Right lung (tissue), 5 donors: ENCODE results near the gene LARGE2. TPM values are rescaled to one million over a fixed set of nuclear protein-coding genes. Genes with fewer than 3 reads are reported as not detected.

ENCODE experiments used
- DNase-seq, 2 donors: peaks; one replicate each; pipeline ENCODE4 v3.0.0-alpha.2; 2013
- polyA plus RNA-seq, 5 donors: library from polyadenylated mRNA; unstranded; fragments of 120-200 nt; gene quantifications; one replicate each; pipeline versions ENCODE4 v1.2.1 to v1.2.3, GENCODE V29; 2013; ENCODE audit warnings: inconsistent platforms in 1 of 5, low replicate concordance in 1 of 5; ENCODE audit not compliant: insufficient read length in 5 of 5, insufficient read depth in 1 of 5

LARGE2 gene
- polyA plus RNA-seq, 5 donors: 11.4 to 18.1 (median 14.5) TPM

GRCh38 chr11:45927684-45928413 is 5.4 kb downstream of the LARGE2 start:
- no peak for DNase-seq

GRCh38 chr11:45928535-45929215 is 6.2 kb downstream of the LARGE2 start:
- DNase-seq: no peak

GRCh38 chr11:45929486-45930030 is 7.1 kb downstream of the LARGE2 start:
- DNase-seq: no peak

- no peak for DNase-seq
Observed at GRCh38 chr11:45930031-45930794, 7.8 kb downstream of the LARGE2 start.

- DNase-seq: no peak
Observed at GRCh38 chr11:45930951-45931570, 8.6 kb downstream of the LARGE2 start.

DNA sequence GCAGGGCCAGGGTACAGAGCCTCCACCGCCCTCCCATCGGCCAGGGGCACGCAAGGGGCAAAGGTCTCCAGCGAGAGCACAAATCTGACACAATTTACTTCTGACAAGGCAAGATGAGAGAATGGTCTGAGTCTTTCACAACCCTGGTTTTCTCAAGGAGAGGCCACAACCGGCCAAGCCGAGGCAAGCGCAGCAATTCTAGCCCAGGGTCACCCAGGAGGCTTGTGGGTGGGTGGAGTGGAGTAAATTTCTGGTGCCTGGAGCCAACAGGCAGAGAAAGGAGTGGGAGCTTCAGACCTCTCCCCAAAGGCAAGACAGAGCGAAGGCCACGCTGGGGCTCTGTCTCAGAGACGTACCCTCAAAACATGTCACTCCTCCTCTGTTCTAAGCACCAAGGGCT is 9.3 kb downstream of the LARGE2 start:
- no peak for DNase-seq

- no peak for DNase-seq
Observed at GRCh38 chr11:45932217-45932616, 9.8 kb downstream of the LARGE2 start.

- no peak for DNase-seq
Observed at GRCh38 chr11:45933131-45933831, 10.8 kb downstream of the LARGE2 start.

- no peak for DNase-seq
Observed at GRCh38 chr11:45933846-45934579, 11.6 kb downstream of the LARGE2 start.

DNA sequence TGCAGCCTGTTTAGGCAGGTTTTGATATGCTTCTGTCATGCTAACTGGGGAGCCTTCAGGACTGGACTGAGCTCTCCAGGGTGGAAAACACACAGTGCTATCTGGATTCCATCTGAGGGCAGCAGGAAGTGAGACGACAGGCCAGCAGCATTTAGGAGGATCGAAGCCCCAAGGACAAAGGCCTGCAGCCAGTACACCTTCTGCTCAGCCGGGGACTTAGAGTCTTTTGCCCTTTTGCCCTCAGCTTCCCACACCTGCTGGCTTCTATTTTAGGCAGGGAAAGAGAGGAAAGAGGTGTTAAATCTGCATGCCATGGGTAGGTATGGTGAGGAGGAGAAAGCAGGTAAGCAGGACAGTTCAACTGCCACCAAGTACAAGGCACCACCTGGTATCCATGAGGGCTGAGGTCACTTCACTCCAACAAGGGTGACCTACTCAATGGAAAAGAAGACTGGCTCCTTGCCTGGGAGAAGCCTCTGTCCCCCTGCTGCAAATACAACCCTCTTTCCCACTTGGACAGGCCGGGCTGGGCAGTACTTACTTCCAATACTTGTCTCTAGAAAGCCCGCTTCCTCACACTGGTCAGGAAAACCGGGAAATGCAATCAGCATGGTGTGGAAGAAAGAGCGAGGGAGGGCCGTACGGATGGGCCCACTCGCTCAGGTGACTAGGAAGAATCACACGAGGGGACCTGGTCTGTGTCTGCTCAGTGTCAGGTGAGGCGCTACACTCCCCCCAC is 12.3 kb downstream of the LARGE2 start:
- no peak for DNase-seq

DNA sequence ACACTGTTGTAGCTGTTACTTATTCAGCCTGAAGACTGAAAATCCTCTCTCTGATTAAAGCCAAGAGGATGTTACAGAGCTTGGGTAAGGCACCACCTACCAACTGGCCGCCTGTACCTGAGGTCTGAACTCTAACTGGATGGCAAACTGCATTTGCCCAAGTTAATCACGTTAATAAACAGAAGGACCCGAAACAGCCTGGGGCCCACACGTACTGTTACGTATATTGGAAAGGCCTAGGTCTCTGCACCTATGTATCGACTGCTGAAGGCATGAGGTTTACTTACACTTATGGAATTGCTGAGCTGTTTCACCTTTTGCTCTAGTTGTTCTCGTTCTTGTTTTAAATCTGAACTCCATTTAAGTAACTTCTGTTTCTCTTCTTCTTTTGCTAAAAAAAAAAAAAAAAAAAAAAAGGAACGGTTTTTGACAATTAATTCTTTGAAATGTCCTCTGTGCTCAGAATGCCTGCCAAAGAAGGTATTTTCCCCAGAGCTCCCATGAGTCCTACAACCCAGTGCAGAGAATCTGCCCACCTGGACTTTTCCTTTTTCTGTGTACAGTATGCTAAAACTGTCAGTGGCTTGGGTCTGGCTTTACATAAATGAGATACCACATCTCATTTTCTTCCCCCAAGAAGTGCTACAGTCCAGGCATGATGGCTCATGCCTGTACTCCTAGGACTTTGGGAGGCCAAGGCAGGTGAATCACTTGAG is 13.1 kb downstream of the LARGE2 start:
- DNase-seq: no peak

DNA sequence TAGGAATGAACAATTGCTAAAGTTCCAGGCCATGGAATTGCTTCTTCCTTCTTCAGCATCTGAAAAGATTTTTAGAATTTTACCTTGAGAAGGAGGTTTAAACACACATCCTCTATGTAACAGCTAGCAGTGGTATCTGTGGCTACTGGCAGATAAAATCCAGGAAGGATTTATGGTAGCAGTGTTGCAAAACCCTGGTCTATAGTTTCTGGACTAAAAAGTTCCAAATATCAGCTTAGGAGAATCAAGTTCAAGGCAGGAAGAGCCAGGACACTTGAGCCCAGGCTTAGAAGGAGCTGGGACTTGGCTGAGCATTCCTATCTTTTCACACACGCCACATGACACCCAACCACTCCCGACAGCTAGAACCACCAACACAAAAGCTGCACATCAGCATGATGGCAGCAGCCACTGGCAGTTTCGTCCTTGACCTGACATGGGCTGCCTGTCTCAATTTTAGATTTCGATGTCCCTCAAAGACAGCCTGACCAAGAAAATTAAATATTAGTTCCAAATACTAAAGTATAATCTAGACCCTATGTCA is 14.1 kb downstream of the LARGE2 start:
- no peak for DNase-seq

DNA sequence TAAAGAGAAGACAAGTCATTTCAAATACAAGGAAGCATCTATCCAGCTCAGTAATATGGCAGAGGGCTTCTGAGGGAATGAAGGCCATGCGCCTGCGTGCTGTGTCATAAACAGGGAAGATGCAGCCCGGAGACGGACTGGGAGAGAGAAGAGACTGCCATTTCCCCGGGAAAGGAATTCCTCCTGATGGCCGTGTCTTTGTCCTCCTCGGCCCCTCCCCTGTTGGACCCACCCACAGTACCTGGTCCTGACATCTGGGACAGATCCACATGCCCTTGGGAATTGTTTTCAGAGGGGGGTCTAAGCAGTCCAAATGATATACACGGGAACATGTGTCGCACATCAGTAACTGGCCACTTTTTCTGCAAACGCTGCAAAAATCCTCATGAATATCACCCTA is 15.5 kb downstream of the LARGE2 start:
- no peak for DNase-seq

DNA sequence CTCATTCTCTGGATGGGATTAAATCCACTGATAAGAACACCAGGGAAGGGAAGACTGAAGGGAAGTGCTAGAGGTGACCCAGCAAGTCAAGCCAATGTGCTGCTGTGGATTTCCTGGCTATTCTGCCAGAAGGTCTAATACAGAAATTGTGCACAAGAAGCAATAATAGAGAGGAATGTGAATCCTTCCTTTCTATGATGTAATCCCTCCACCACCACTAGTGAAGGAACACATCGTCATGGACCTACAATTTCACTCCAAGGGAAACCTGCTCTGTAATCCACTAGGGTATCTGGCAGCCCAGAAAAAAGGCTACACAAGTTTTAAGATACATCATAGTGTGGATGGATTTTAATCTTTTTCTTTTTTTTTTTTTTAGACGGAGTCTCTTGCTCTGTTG is 17.4 kb downstream of the LARGE2 start:
- DNase-seq: no peak

DNA sequence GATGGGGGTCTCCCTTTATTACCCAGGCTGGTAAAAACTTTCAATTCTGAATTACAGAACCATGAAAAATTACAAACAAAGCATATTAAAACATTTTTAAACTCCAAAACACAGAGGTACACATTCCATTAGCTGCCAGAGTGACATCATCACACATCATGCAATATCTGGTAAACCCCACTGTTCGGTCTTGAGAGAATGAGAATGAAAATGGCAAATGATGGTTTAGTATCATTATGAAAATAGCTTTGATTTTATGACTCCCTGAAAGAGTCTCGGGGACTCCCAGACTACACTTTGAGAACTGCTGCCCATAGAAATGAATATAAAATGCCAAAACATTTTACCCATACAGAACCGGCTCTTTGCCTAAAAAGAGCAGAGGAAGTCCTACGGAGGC is 18.8 kb downstream of the LARGE2 start:
- no peak for DNase-seq

- DNase-seq: no peak
Observed at GRCh38 chr11:45942381-45942780, 19.9 kb downstream of the LARGE2 start.

DNA sequence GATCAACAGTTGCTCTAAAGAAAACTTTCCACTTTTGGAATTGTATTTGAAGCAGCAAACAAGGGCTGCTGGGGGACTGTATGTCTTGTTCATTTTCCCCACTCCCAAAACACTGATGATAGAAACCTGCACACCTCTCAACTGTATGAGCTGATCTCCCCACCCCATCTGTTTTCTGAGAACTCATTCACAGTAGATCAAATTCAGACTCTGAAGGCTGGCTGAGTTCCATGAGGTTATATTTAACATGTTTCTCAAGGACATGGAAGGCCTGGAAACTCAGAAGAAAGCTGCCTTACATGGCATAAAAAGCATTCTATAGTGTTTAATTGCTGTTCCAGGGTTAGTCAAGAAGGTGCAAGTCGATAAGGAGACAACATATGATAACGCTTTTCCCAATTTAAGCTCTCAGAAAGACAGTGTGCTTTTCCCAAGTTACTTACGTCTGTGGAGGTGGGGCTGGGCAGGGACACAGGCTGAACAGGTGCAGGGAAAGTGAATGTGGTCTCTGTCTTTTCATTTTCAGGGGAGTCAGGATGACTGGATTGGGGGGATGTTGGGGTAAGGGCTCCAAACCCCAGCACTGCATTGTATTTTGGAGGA is 23.0 kb downstream of the LARGE2 start:
- DNase-seq: no peak

- no peak for DNase-seq
Observed at GRCh38 chr11:45947885-45948284, 25.4 kb downstream of the LARGE2 start.

DNA sequence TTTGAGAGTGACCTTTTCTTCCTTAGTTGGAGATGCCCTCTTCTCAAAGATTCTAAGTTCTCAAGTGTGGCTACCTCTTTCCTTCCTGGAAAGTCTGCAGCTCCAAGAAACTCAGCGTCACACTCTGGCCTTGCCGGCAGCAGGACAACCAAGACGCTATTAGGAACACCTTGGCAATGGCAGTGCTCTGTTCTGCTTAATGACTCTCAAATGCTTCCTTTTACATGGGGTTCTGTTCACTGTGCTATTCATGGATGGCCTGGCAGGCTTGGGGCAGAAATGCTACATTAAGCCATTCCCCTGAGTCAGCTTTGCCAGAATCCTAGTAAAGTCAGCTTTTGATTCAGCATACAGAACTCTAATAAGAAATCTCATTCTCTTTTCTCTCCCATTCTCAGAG is 25.9 kb downstream of the LARGE2 start:
- no peak for DNase-seq
